GM21515 (cell line): ENCODE results near the gene INPP5K.
"Not testable (repeated sequence)": the region's sequence is repeated elsewhere in the genome, so short reads cannot be mapped to it uniquely, and the experiment has no call there.

Source experiments
- ATAC-seq: cut with Tn5 transposase; IDR thresholded peaks from one replicate; pipeline ENCODE4 v1.9.1; 2021; ENCODE audit not compliant: unreplicated experiment

Gene INPP5K

DNA sequence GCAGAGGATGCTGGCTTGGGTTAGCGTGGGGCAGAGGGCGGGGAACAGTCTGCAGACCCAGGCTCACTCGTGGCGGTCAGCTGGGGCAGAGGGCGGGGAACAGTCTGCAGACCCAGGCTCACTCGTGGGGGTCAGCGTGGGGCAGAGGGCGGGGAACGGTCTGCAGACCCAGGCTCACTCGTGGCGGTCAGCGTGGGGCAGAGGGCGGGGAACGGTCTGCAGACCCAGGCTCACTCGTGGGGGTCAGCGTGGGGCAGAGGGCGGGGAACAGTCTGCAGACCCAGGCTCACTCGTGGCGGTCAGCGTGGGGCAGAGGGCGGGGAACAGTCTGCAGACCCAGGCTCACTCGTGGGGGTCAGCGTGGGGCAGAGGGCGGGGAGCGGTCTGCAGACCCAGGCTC, 7.7 kb downstream of the INPP5K start:
- not testable (repeated sequence) for ATAC-seq

- no peak for ATAC-seq
These were observed 9.7 kb downstream of the INPP5K start for GRCh38 chr17:1506649-1507267.

DNA sequence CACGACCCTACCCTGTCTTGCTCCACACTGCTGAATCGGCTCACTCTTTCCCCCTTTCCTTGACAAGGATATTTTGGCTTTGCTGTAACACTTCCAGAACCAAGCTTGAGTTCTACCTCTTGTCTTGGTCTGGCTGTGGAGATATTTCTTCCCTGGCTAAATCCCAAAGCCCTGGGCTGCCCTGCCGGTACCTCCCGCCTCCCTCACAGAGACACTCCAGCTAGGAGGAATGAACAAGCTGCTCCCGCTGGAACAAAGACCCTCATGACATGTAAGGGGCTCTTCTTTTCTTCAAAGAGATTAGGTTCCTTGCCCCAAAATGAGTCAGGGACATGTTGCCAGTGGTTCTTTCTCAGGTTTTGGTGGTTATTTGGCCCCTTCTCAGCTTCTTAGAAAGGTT, 10.8 kb downstream of the INPP5K start:
- ATAC-seq = no peak

DNA sequence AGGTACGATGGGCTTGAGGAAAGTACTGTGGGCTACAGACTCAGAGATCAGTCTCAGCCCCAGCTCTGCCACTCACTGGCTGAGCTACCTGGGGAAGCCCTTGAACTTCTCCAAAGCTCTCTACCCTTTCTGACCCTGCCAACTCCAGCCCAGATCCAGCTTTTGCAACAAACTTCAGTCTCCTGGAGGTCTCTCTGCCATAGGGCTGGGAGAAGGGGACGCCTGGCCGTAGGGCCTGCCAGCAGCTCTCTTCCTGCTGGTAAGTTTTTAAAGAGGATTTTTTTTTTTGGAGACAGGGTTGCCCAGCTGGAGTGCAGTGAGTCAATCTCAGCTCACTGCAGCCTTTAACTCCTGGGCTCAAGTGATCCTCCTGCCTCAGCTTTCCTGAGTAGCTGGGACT, 11.5 kb downstream of the INPP5K start:
- no peak for ATAC-seq

DNA sequence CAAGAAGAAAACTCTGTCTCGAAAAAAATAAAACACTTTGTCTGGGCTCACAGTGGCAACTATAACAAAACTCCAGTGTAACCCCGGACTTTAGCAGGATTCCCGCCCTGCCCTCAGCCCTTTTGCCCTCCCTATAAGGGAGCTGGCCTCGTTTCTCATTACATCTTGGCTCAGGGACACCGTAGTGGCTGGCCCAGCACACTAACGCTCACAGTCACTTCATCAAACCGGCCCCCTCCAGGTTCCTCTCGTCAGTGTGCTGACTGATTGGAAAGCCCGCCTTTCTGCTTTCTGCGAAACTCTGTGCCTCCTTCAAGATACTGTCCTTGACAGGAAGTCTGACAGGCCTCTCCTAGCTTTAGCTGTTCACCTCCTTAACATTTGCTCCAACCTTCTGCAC, 12.7 kb downstream of the INPP5K start:
- ATAC-seq = no peak

- ATAC-seq = no peak
These were observed 17.5 kb downstream of the INPP5K start for GRCh38 chr17:1498869-1499268.

GRCh38 chr17:1498233-1498632, 18.2 kb downstream of the INPP5K start:
- ATAC-seq = no peak

- no peak for ATAC-seq
These were observed 18.6 kb downstream of the INPP5K start for GRCh38 chr17:1497831-1498230.

- ATAC-seq = no peak
These were observed 19.5 kb downstream of the INPP5K start for GRCh38 chr17:1496869-1497268.

GRCh38 chr17:1495265-1495989, 21.0 kb downstream of the INPP5K start:
- ATAC-seq = no peak

GRCh38 chr17:1494736-1495253, 21.6 kb downstream of the INPP5K start:
- no peak for ATAC-seq

DNA sequence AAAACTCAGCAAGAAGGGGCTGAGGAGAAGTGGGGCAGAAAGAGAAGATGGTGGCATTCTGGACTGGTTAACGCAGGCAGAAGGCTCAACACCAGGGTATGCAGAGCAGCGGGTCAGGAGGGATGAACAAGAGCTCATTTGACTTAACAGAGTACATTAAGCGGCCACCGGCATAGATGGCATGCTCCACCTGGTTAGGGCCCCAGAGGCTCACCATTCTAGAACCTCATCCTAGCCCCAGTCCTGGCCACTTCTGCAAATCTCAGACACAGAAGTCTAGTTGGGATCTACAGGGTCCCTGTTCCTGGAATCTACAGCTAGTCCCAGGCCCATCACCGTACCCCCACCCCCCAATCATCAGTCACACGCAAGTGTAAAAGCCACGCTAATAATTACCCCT, 22.2 kb downstream of the INPP5K start:
- ATAC-seq = no peak

DNA sequence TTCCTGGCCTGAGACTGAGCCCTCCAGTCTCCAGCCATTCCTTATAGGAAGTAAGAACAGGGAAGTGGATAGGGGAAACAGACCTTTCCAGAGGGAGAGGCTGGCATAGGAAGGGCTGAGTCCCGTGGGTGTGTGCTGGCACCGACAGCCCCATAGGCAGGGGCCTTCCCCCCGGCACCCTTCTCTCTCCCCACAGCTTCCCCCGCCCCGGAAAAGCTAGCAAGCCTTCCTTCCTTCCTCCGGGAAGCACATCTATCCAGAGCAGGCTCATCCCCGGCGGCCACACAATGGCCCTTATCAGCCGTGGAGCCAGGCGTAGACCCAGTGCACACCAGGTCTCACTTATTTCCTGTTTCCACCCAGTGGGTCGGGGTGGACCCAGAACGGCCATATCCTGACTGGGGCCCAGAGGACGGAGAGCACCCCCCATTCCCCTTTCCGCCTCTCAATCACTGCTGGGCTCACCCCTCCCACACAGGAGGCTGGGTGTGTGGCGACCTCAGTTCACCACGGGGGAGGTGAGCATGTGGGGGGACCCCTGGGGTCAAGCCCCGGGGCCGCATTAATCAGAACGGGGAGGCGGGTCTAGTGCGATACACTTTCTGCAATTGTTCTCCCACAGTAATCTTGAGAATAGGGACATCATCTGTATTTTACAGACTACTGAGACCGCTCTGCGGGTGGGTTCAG, 23.0 kb downstream of the INPP5K start:
- ATAC-seq = no peak

DNA sequence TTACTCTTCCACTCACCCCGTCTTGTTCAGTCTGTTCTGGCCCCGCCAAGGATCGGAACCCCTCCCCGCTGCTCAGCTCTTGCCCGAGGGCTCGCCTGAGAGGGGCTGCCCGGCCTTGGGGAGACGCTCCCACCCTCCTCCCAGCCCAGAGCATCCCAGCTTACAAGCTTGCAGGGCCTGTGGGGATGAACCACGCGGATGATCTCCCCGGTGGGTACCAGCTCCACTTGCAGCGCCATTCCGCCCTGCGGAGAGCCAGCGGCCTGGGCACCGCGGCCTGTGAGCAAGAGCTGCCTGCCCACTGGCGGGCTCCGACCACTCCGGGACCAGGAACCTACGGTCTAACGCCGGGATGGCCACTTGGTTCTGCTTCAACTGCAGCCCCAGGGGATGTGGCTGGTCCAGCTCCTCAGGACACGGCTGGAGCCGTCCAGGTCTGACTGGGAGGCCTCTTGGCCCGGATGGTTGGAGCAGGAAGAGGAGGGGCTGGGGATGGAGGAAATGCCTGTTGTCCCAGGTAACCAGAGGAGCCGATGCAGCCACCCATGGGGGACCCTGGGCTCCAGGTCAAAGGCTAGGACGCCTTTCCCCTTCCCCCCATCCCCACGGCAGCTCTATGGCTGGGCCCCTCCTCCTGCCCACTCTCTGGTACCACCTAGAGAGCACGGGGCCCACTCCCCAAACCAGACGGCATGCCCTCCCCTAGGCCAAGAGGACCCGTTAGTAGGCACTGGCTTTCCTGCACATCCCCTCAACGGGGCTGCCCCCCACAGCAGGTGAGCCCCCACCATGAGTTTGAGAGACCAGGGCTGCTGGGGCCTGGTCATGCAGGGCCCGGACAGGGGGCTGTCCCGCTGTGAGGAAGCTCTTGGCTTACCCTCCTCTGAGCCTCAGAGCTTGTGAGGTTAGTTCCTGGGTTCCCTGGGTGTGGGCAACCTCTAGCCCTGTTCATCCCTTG, 23.9 kb downstream of the INPP5K start, which contains the start of gene MYO1C:
Gene MYO1C (minus strand): TSS at position 438 of the 958 bp plus-strand sequence. CDS start 199 bp downstream, at position 239.
- no peak for ATAC-seq

DNA sequence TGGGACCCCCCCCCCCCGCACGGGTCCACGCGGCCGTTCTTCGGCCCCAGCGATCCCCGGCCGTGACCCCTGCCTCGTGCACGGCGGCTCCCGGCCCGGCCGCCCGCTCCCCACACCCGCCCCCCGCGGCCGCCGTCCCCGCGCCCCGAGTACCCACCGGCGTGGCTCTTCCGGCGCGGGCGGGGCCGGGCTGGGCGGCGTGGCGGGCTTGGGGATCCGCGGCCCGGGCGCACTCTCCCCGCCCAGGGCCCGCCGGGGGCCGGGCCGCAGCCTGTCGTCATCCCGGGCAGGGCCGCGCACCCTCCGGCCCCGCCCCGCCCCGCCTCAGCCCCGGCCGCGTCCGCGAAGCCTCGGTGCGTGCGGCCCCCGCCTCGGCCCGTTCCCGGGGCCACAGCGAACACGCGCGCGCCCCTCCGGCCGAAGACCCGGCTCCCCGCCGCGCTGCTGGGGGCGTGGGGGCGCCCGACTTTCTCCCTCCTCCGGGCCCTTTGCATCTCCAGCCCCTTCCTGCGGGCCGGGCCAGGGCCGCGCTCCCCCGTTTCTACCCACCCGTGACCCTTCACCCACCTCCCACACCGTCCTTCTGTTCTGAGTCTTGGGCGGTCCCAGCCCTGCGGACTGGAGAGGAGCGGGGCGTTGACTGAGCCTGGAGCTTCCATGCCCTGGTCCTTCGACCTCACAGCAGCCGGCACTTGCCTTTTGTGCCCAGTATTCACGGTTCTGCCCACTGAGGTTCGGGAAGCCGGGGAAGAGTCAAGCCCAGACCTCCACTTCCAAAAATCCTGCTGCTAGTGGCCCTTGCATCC, 24.8 kb downstream of the INPP5K start:
- ATAC-seq = no peak

GRCh38 chr17:1490643-1491442, 25.6 kb downstream of the INPP5K start:
- ATAC-seq = peak; percentile 35

GRCh38 chr17:1488826-1489270, 27.6 kb downstream of the INPP5K start:
- ATAC-seq = no peak

DNA sequence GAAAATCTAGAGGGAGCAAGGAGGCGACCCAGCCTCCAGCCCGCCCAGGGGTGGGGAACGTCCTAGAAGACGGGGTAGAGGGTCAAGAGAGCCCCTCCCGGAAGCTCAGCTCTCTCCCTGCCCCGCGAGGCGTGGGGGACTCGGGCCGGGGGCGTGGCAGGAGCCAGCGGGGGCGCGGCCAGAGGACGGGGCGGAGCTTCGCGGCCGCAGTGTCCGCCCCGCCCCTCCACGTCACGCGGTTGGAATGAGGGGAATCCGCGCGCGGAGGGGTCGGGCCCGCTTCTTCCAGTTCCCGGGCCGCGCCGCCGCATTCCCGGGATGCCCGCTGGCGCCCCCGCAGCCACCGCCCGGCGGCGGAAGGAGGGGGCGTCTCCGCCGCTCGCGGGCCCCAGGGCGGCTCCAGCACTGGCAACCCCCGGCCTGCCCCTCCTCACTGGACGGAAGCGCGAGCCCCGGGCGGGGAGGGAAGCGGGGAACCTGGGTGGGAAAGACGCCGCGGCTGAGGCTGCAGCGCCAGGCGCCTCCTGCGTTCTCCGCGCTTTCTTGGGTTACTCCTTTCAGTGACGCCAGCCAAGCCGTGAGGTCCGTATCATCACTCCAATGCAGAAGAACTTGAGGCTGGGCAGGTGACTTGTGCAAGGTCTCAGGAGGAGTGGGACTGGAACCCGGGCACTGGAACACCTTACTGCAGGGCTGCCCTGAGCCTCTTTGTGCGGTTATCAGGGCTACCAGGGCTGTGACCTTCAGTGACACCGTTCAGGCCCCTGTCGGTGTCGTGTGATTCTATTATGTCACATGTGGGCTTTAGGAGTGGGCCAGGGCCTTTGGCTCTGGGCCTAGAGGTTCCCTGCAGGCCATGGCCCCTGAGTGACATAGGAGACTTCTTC, 28.2 kb downstream of the INPP5K start:
- no peak for ATAC-seq
